GM19043 (cell line): ENCODE measurements around the gene MYH15.

Experiments used
- ATAC-seq: cut with Tn5 transposase; IDR thresholded peaks from one replicate; pipeline ENCODE4 v1.9.1; 2021; ENCODE audit warnings: low read depth; ENCODE audit not compliant: unreplicated experiment

The MYH15 gene

GRCh38 chr3:108428586-108428985 is 81.8 kb downstream of the MYH15 start:
- no peak for ATAC-seq

GRCh38 chr3:108420926-108421325 is 89.5 kb downstream of the MYH15 start:
- ATAC-seq, result no peak

GRCh38 chr3:108416111-108416869 is 94.1 kb downstream of the MYH15 start:
- no peak for ATAC-seq

GRCh38 chr3:108415661-108416060 is 94.7 kb downstream of the MYH15 start:
- no peak for ATAC-seq

GRCh38 chr3:108414007-108414406 is 96.4 kb downstream of the MYH15 start:
- ATAC-seq, result no peak

GRCh38 chr3:108412121-108412750 is 98.2 kb downstream of the MYH15 start:
- no peak for ATAC-seq

- no peak for ATAC-seq
Measured at GRCh38 chr3:108410531-108410984, 99.8 kb downstream of the MYH15 start.

GRCh38 chr3:108409800-108410178 is 100.6 kb downstream of the MYH15 start:
- ATAC-seq, result no peak

GRCh38 chr3:108408883-108409799 is 101.3 kb downstream of the MYH15 start:
- ATAC-seq, result no peak

- ATAC-seq, result no peak
Measured at GRCh38 chr3:108407886-108408285, 102.5 kb downstream of the MYH15 start.

GRCh38 chr3:108406661-108407206 is 103.7 kb downstream of the MYH15 start:
- ATAC-seq, result peak; percentile 97

GRCh38 chr3:108406063-108406660 is 104.2 kb downstream of the MYH15 start:
- no peak for ATAC-seq

GRCh38 chr3:108404368-108404767 is 106.0 kb downstream of the MYH15 start:
- ATAC-seq, result no peak

- no peak for ATAC-seq
Measured at GRCh38 chr3:108403686-108404345, 106.6 kb downstream of the MYH15 start.

GRCh38 chr3:108403198-108403597 is 107.2 kb downstream of the MYH15 start:
- no peak for ATAC-seq

- ATAC-seq, result no peak
Measured at GRCh38 chr3:108401836-108402235, 108.6 kb downstream of the MYH15 start.

GRCh38 chr3:108398510-108398909 is 111.9 kb downstream of the MYH15 start:
- no peak for ATAC-seq

GRCh38 chr3:108396336-108396735 is 114.1 kb downstream of the MYH15 start:
- no peak for ATAC-seq

GRCh38 chr3:108394563-108394962 is 115.8 kb downstream of the MYH15 start:
- no peak for ATAC-seq

- no peak for ATAC-seq
Measured at GRCh38 chr3:108394016-108394415, 116.4 kb downstream of the MYH15 start.
